HepG2 (cell line): ENCODE data around the gene TCTN2. TPM values are rescaled to one million over a fixed set of nuclear protein-coding genes. Genes with fewer than 3 reads are reported as not detected.

ENCODE experiments used
- ATAC-seq: fragments of 200-7000 bp; cut with Tn5 transposase; 3 replicates; pipeline ENCODE4 v1.9.1; 2020; ENCODE audit warnings: mild to moderate bottlenecking, moderate library complexity
- BruUV-seq: library from RNA; stranded (reverse); fragments of 400-500 nt; replicated peaks from 2 replicates; lab custom pipeline; 2021; lab: Mats Ljungman, UMichigan
- CTCF ChIA-PET: fragments of 300-600 bp; formaldehyde crosslinking; extraction: SDS; loops from one replicate; lab custom pipeline; 2021; ENCODE audit warnings: low total read pairs, inconsistent platforms, low intra/inter-chr PET ratio; lab: Yijun Ruan, JAX
- POLR2A ChIA-PET: fragments of 350-600 bp; sonication (Branson Sonifier 250); formaldehyde crosslinking; loops from one replicate; lab custom pipeline; 2020; ENCODE audit warnings: antibody characterized with exemption, inconsistent platforms; lab: Yijun Ruan, JAX
- DNase-seq: peaks from one replicate; pipeline ENCODE4 v3.0.0-alpha.2; 2015; ENCODE audit warnings: low spot score
- FAIRE-seq: peaks from 3 replicates; lab custom pipeline; 2011; peaks lifted over from hg19 to GRCh38; lab: Jason Lieb, UNC
- H2AFZ ChIP-seq: one replicate; pipeline ENCODE4 v1.6.1; 2011; ENCODE audit warnings: low read length, inconsistent platforms
- H3K27ac ChIP-seq: fragments of 300-600 bp; 3 replicates; pipeline ENCODE4 v1.8.0; 2011; ENCODE audit warnings: mixed run types, mild to moderate bottlenecking, mixed read lengths, low read length, inconsistent platforms; ENCODE audit not compliant: insufficient read depth; ENCODE audit errors: extremely low read length
- H3K27me3 ChIP-seq, 2 experiments: fragments of 200-600 bp in 1 of 2; 2 replicates in 1 of 2; 3 replicates in 1 of 2; pipeline versions ENCODE4 v1.6.0 to v1.8.0; 2011; ENCODE audit warnings: low read length in 2 of 2, mild to moderate bottlenecking in 2 of 2, moderate library complexity in 2 of 2, inconsistent platforms in 1 of 2; ENCODE audit not compliant: insufficient read depth in 2 of 2, control insufficient read depth in 1 of 2
- H3K36me3 ChIP-seq, 2 experiments: fragments of 200-600 bp in 1 of 2; replicated peaks in 1 of 2; 2 replicates in 1 of 2; 3 replicates in 1 of 2; pipeline versions ENCODE4 v1.5.1 to v1.8.0; 2011; ENCODE audit warnings: low read length in 2 of 2, inconsistent platforms in 1 of 2; ENCODE audit not compliant: insufficient read depth in 2 of 2, control insufficient read depth in 1 of 2
- H3K4me1 ChIP-seq: 2 replicates; pipeline ENCODE4 v1.5.1; 2012; ENCODE audit warnings: low read length, inconsistent platforms; ENCODE audit not compliant: insufficient read depth
- H3K4me2 ChIP-seq: 2 replicates; pipeline ENCODE4 v1.6.0; 2011; ENCODE audit warnings: low read depth, low read length, inconsistent platforms
- H3K4me3 ChIP-seq, 3 experiments: fragments of 200-600 bp in 1 of 3; sonication (generic), shearing (Covaris generic) in 1 of 3; replicated peaks in 1 of 3; 2 replicates each; pipeline ENCODE4 v1.5.1; 2011 to 2016; ENCODE audit warnings: low read length in 3 of 3, inconsistent platforms in 2 of 3, low read depth in 2 of 3, mild to moderate bottlenecking in 2 of 3, control low read depth in 1 of 3, mixed read lengths in 1 of 3; ENCODE audit not compliant: insufficient read depth in 1 of 3
- H3K79me2 ChIP-seq: one replicate; pipeline ENCODE4 v1.6.1; 2011; ENCODE audit warnings: low read length, inconsistent platforms; ENCODE audit not compliant: insufficient read depth
- H3K9ac ChIP-seq: 2 replicates; pipeline ENCODE4 v1.6.0; 2011; ENCODE audit warnings: mild to moderate bottlenecking, low read depth, low read length, inconsistent platforms; ENCODE audit not compliant: insufficient read depth
- H3K9me3 ChIP-seq: 2 replicates; pipeline ENCODE4 v1.5.1; 2012; ENCODE audit warnings: mild to moderate bottlenecking, low read length
- H4K20me1 ChIP-seq: 2 replicates; pipeline ENCODE4 v1.6.0; 2011; ENCODE audit warnings: inconsistent platforms, mild to moderate bottlenecking, low read length, moderate library complexity; ENCODE audit not compliant: insufficient read depth
- ARID3A ChIP-seq: IDR thresholded peaks from 2 replicates; pipeline ENCODE4 v1.6.1; 2012; ENCODE audit warnings: low read depth, low read length, improper control_type of control experiment
- CREM ChIP-seq, 2 experiments: sonication (generic) in 1 of 2; formaldehyde crosslinking in 1 of 2; IDR thresholded peaks; 2 replicates each; pipeline versions ENCODE4 v1.4.0 to v1.6.1; 2016 to 2020; ENCODE audit warnings: antibody characterized with exemption in 1 of 2, mild to moderate bottlenecking in 1 of 2, missing genetic modification reagents in 1 of 2
- DNMT3B ChIP-seq: conservative IDR thresholded peaks from 2 replicates; pipeline ENCODE4 v1.6.1; 2016; ENCODE audit warnings: missing biosample characterization, control low read depth
- FOXO4 ChIP-seq: sonication (generic); formaldehyde crosslinking; conservative IDR thresholded peaks from 2 replicates; pipeline ENCODE4 v1.8.1; 2023; ENCODE audit warnings: missing genetic modification reagents
- MAZ ChIP-seq, 2 experiments: sonication (generic) in 1 of 2; formaldehyde crosslinking in 1 of 2; IDR thresholded peaks; 2 replicates each; pipeline versions ENCODE4 v1.5.0 to v1.6.1; 2012 to 2020; ENCODE audit warnings: low read depth in 2 of 2, mild to moderate bottlenecking in 2 of 2, borderline replicate concordance in 1 of 2, improper control_type of control experiment in 1 of 2, low read length in 1 of 2, missing genetic modification reagents in 1 of 2, moderate library complexity in 1 of 2
- NFATC3 ChIP-seq: sonication (generic); formaldehyde crosslinking; IDR thresholded peaks from 2 replicates; pipeline ENCODE4 v1.5.1; 2020; ENCODE audit warnings: mild to moderate bottlenecking, missing genetic modification reagents
- SSRP1 ChIP-seq: IDR thresholded peaks from 2 replicates; pipeline ENCODE4 v1.6.1; 2016; ENCODE audit warnings: control low read depth
- ZBTB2 ChIP-seq: sonication (generic); formaldehyde crosslinking; IDR thresholded peaks from 2 replicates; pipeline ENCODE4 v1.8.0; 2022; ENCODE audit warnings: low read depth, missing genetic modification reagents
- ZFY ChIP-seq: sonication (generic); formaldehyde crosslinking; IDR thresholded peaks from 2 replicates; pipeline ENCODE4 v1.4.0; 2020; ENCODE audit warnings: missing genetic modification reagents
- ZNF20 ChIP-seq: sonication (generic); formaldehyde crosslinking; IDR thresholded peaks from 2 replicates; pipeline ENCODE4 v1.4.0; 2020; ENCODE audit warnings: mild to moderate bottlenecking, moderate library complexity, missing genetic modification reagents
- ZNF225 ChIP-seq: sonication (generic); formaldehyde crosslinking; IDR thresholded peaks from 2 replicates; pipeline ENCODE4 v1.4.0; 2020; ENCODE audit warnings: mild to moderate bottlenecking, missing genetic modification reagents
- ZNF367 ChIP-seq: sonication (generic); formaldehyde crosslinking; IDR thresholded peaks from 2 replicates; pipeline ENCODE4 v1.4.0; 2020; ENCODE audit warnings: missing genetic modification reagents, borderline replicate concordance
- ZNF512B ChIP-seq: sonication (generic); formaldehyde crosslinking; IDR thresholded peaks from 2 replicates; pipeline ENCODE4 v1.5.1; 2020; ENCODE audit warnings: missing genetic modification reagents, mild to moderate bottlenecking, borderline replicate concordance
- ZNF790 ChIP-seq: sonication (generic); formaldehyde crosslinking; IDR thresholded peaks from 2 replicates; pipeline ENCODE4 v1.8.0; 2022; ENCODE audit warnings: missing genetic modification reagents, mild to moderate bottlenecking, borderline replicate concordance
- WGBS: methylation state at CpG from one replicate; pipeline ENCODE4 v1.1.6; 2017; ENCODE audit warnings: low lambda C conversion rate; 5-methylcytosine and 5-hydroxymethylcytosine counted together
- in situ Hi-C: cut with HindIII; loops from 2 replicates; pipeline ENCODE4 v1.10.0; 2017; ENCODE audit warnings: low pct_unique_long_range_greater_than_20kb; ENCODE audit not compliant: extremely low pct_ligation_motif_present
- intact Hi-C: fragments of 100-400 bp; cut with micrococcal nuclease; formaldehyde crosslinking; loops from one replicate; pipeline ENCODE4 v1.10.0; 2022; ENCODE audit not compliant: unreplicated experiment
- polyA plus RNA-seq, 8 experiments: library from polyadenylated mRNA; depleted of rRNA in 3 of 8; stranded (reverse) in 7 of 8; unstranded in 1 of 8; fragments of >200 nt; fragmentation: Illumina TruSeq in 4 of 8; extraction: Trizol in 4 of 8; gene quantifications; 2 replicates each; pipeline versions ENCODE4 v1.2.1 to v1.2.3, GENCODE V29; 2011 to 2016; ENCODE audit warnings: low read depth in 4 of 8, missing spikeins in 1 of 8, mixed read lengths in 1 of 8; ENCODE audit not compliant: insufficient read depth in 1 of 8
- total RNA-seq, 5 experiments: library from RNA; depleted of rRNA; stranded (reverse); fragments of >200 nt; fragmentation: Illumina TruSeq; extraction: Trizol; gene quantifications; 2 replicates each; pipeline ENCODE4 v1.2.3, GENCODE V29; 2016; ENCODE audit warnings: low read depth in 1 of 5

Gene TCTN2
- total and polyA plus RNA-seq, 2 of the 13 experiments (the other 11 are each of a cell fraction or from before 2014, with no cell fraction given): 5.0 to 8.1 TPM

GRCh38 chr12:123715195-123715594, 44.3 kb downstream of the TCTN2 start (continued):
- TF ChIP-seq FOXO4 (CRISPR knock-in tag): no peak
- TF ChIP-seq DNMT3B (CRISPR knock-in tag): no peak
- TF ChIP-seq NFATC3 (CRISPR knock-in tag): no peak
- TF ChIP-seq CREM (IDR thresholded peaks at IDR 0.05): no peak
- no peak for TF ChIP-seq CREM (CRISPR knock-in tag; IDR thresholded peaks at IDR 0.05)
- TF ChIP-seq ZNF790 (CRISPR knock-in tag): no peak
- no peak for TF ChIP-seq MAZ (IDR thresholded peaks at IDR 0.05; ENCODE audit: borderline replicate concordance, low read depth, low read length)
- TF ChIP-seq MAZ (CRISPR knock-in tag; IDR thresholded peaks at IDR 0.05; ENCODE audit: low read depth): no peak
- TF ChIP-seq, all 625 proteins: peak for 0

- in situ Hi-C loops: no loop called here
- DNase-seq (no peak), FAIRE-seq (no peak), ATAC-seq (no peak)
- H3K36me3 ChIP-seq: peaks cover 0 to 11% of the 10 kb centered on the region in 2 experiments; a peak in 3 of 5 replicates
- no peak overlapping the region for H3K4me3 ChIP-seq
- H3K9ac ChIP-seq: no peak overlapping the region
- WGBS: 92% methylated on average over 3 of the region's 3 CpGs
- peaks cover 17% of the 10 kb centered on the region for H3K4me1 ChIP-seq
- H3K9me3 ChIP-seq: no peaks in the 10 kb centered on the region
- H3K27me3 ChIP-seq: no peaks in the 10 kb centered on the region
- ChIA-PET POLR2A (no interaction called here), CTCF (no interaction called here)
- intact Hi-C loops: loop anchor here (10.0 kb wide), 1 partner anchor 267 kb away; no protein-coding TSS in a partner anchor
- H3K27ac ChIP-seq: no peak overlapping the region
- H3K79me2 ChIP-seq: peaks cover 17% of the 10 kb centered on the region
- no TSS peak for BruUV-seq
- H4K20me1 ChIP-seq: no peaks in the 10 kb centered on the region
- H3K4me2 ChIP-seq: no peak overlapping the region
- no peak overlapping the region for H2AFZ ChIP-seq
- TF ChIP-seq ARID3A (no peak), ZNF225 (CRISPR knock-in tag) (no peak), SSRP1 (CRISPR knock-in tag) (no peak), ZNF20 (CRISPR knock-in tag) (no peak), ZBTB2 (CRISPR knock-in tag) (no peak), ZNF512B (CRISPR knock-in tag) (no peak), ZFY (CRISPR knock-in tag) (no peak), ZNF367 (CRISPR knock-in tag) (no peak)
These were observed 46.4 kb downstream of the TCTN2 start for GRCh38 chr12:123717350-123717749.
